Measurements from ENCODE around the gene C2orf78. TPM values are rescaled to one million over a fixed set of nuclear protein-coding genes. Genes with fewer than 3 reads are reported as not detected.

The C2orf78 gene
- total RNA-seq, 1 donor from 2014 or later, result not detected

DNA sequence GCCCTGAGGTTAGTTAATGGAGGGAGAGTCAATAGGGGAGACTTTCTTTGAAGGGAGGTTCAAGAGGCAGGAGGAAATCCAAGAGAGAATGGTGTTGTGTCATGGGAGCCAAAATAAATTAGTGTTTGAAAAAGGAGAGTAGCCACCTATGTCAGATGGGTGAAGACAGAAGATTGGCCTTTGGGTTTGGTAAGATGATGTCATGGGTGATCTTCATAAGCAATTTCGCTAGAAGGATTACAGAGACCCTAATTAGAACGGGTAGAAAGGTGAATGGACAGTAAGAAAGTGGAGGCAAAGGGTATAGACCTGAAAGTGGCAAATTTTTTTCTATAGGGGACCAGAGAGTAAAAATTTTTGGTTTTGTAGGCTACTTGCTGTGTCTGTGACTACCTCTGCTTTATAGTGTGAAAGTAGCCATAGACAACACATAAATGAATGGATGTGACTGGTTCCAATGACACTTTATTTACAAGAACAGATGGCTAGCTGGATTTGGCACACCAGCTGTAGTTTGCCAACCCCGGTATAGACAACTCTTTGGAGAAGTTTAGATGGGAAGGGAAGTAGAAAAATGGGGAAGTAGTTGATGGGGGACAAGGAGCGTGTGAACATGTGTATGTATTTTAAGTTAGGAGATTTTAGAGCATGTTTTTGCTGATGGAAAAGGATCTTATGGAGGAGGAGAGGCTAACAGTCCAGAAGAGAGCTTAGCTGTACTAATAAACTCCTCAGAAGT lies 54.0 kb downstream of the C2orf78 start:
- DNase-seq (ENCODE audit: low read depth, low spot score), result no peak

- no peak for DNase-seq (ENCODE audit: low read depth, low spot score)
Observed at GRCh38 chr2:73838889-73839534, 55.0 kb downstream of the C2orf78 start.

DNA sequence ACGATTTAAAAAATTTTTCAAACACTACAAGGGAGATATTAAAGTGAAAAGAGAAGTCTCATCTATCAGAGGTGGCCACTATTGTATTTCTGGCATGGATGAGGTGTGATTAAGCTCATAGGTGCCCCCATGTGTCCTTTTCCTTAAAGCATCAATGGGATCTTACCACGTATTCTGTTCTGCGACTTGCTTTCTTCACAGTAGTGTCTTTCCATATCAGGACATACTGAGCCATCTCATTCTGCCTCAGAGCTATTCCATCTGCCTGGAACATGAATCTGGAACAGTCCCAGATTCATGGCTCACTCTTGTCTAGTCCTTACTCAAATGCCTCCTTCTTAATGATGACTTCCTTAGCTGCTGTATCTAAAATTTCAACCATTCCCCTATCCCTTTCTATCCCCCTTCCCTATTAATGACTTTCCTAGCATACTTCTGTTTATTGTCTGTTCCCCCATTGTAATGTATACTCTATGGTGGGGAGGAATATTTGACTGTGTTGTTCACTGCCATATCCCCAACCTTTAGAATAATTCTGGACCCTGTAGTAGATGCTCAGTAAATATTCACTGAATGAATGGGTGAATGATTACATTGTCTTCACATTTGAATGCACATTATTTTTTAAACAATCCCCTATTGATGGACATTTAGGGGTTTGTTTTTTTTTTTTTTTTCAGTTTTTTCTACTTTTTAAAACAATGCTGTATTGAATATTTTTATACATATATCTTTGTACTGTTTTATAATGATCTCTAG lies 55.8 kb downstream of the C2orf78 start:
- no peak for DNase-seq (ENCODE audit: low read depth, low spot score)

- DNase-seq (ENCODE audit: low read depth, low spot score), result no peak
Observed at GRCh38 chr2:73841912-73842738, 58.1 kb downstream of the C2orf78 start.

DNA sequence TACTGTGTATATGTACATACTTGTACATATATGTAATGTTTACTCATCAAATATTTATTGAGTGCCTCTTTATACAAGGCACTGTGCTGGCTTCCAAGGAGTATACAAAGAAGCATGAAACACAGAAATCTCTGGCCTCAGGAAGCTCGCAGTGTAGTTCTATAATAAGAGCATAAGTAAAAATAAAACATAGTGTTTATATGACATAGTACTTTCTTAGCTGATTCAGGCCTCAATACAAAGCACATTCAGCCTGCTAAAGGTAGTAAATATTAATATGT lies 58.7 kb downstream of the C2orf78 start:
- no peak for DNase-seq (ENCODE audit: low read depth, low spot score)

DNA sequence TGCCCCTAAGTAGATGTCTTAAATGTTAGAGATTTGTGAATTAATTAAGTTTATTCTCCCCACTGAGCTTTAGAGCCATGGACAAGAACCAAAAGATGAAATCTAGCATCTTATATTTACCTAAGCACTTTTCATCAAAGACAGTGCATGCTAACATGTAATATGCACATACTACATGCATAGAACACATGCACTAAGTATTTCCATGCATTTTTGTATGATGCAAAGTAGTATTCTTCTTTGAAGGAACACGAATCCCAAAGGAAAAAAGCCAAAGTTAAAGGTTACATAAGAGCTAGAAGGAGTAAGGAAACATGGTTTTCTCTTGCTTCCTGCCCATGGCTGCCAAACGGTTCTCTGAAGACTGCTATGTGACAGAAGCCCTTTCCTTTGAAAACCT lies 60.1 kb downstream of the C2orf78 start:
- DNase-seq (ENCODE audit: low read depth, low spot score), result no peak

- DNase-seq (ENCODE audit: low read depth, low spot score), result no peak
Observed at GRCh38 chr2:73850009-73850408, 66.0 kb downstream of the C2orf78 start.

GRCh38 chr2:73851274-73851673 lies 67.3 kb downstream of the C2orf78 start:
- DNase-seq (ENCODE audit: low read depth, low spot score), result no peak

DNA sequence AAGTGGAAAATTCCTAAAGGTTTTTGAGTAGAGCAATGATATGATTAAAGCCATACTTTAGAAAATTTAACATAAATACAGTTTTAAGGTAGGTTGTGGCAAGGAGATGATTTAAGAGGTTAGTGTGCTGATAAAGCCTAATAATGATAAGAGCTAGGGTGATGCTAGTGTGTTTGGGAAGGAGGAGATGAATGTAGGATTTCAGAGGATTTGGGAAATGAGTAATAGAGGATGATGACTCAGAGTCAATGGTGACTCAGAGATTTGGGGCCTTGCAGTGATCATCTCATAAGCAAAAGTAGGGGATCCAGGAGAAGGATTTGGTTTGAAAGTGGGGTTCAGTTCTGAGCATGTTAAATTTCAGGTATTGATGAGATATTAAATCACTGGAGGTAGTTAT lies 68.0 kb downstream of the C2orf78 start:
- peak; percentile 29 for DNase-seq (ENCODE audit: low read depth, low spot score)

- no peak for DNase-seq (ENCODE audit: low read depth, low spot score)
Observed at GRCh38 chr2:73855526-73855925, 71.5 kb downstream of the C2orf78 start.

GRCh38 chr2:73856214-73856613 lies 72.2 kb downstream of the C2orf78 start:
- no peak for DNase-seq (ENCODE audit: low read depth, low spot score)

- peak; percentile 33 for DNase-seq (ENCODE audit: low read depth, low spot score)
Observed at GRCh38 chr2:73859721-73860586, 76.0 kb downstream of the C2orf78 start.

GRCh38 chr2:73862987-73863386 lies 79.0 kb downstream of the C2orf78 start:
- DNase-seq (ENCODE audit: low read depth, low spot score), result no peak

Other genes starting within 250 kb of the C2orf78 start
- gene NAT8, start 141.8 kb upstream of the C2orf78 start, total RNA-seq, result not detected in 2 replicates
- 35.6 and 53.9 TPM in 2 replicates for gene TPRKB, start 46.8 kb upstream of the C2orf78 start, total RNA-seq
- 25.5 and 26.8 TPM in 2 replicates for gene DUSP11, start 4.1 kb upstream of the C2orf78 start, total RNA-seq
- 14.0 and 21.3 TPM in 2 replicates for gene STAMBP, start 44.8 kb downstream of the C2orf78 start, total RNA-seq
- not detected in 2 replicates for gene ACTG2, start 108.8 kb downstream of the C2orf78 start, total RNA-seq
- 35.8 and 39.6 TPM in 2 replicates for gene DGUOK, start 142.7 kb downstream of the C2orf78 start, total RNA-seq
- gene TET3, start 200.7 kb downstream of the C2orf78 start, total RNA-seq, result 3.8 and 4.3 TPM in 2 replicates

Data from pulmonary artery endothelial cell (primary cell).